Stimulated activated CD4-positive, alpha-beta T cell treated with anti-CD3 and anti-CD28 coated beads, TNF-alpha, amount 100 ng/mL, for 4 hours (primary cell): ENCODE measurements around the gene SALL1.

ENCODE experiments used
- DNase-seq, 3 experiments: peaks; one replicate each; pipeline ENCODE4 v3.0.0-alpha.2; 2020; ENCODE audit warnings: low read depth in 3 of 3

SALL1 gene

DNA sequence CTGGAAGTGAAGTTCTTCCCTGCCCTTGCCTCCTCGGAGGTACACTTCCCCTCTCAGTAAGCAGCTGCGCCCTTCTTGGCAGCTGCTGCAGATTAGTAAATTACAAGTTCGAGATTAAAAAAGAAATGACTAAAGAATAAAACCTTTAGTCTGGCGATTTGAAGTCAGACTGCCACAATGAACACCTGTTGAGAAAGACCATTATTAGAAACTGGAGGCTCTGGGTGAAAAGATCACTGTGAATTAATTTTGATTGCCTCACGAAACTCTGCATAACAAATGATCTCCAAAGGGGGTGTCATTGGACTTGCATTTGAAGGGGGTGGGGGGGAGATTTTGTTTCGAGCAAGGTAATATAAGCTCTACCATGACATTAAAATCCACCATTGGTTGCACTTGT lies 39.3 kb downstream of the SALL1 start:
- DNase-seq, result no peak

DNA sequence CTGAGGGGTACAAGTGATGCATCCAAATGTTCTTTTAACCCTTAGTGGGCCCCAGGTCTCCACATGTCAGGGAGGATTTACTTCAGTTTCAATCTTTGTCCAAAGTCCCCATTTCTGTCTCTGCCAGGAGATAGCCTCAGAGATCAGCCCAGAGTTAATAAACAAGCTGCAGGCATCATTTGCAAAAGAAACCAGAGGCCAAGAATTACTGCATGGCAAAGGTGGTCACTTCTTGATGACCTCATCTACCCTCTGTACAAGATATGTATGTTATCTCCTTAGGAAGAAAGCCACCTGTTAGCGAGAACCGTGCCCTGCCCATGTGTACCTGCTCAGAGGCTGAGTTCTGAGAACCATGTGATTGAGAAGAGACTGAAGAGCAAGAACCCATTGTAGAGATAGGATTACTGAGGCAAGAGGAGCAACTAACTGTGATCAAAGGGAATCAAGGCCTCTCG lies 40.3 kb downstream of the SALL1 start:
- DNase-seq, result no peak

DNA sequence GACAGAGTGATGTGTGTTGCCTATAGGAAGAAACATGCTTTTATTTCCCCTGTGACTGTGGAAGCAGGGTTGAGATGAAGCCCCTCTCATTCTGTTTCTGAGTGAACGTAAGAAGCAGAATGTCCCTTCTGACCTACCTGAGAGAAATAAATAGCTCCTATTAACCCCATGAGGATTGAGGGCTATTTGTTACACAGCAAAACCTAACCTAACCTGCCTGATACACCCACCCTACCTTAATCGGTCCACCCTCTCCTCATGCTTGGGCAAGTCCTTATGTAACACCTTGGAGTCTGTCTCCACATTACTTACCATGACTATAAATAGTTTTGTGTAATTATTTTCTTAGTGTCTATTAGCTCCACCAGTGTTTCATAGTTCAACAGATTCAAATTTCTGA lies 41.9 kb downstream of the SALL1 start:
- DNase-seq, result no peak

DNA sequence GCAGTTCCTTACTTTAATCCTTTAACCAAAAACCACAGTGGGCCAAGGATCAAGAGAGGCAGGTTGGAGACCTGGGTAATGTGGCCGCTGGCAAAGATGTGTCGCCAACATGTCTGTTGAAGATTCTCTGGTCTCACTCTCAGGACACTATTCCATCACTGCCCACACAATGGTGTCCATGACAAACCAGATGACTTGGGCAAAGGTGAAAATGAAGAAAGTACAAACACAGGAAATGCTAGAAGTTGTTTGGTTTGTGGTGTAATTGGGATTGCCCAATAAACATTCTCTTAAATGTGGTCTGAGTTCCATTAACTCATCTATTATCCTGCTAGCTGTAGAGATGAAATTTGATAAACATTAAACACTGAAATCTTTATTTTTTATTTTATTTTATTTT lies 43.3 kb downstream of the SALL1 start:
- no peak for DNase-seq

DNA sequence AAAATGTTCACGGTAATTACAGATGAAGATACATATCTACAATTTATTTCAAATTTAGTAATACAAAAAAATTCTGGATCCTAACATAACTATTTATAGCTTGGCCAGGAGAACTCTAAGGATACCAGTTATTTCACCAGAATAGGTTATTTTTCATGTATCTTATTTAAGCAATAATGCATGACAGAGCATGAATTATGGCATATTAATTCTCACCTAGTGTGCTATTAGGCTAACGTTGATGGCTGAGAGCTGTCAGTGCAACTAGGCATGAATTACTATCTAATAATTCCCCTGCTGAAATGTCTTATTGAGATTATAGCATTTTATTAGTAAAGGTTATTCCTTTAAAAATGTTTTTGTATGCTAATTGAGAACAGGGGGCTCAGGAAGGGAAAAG lies 44.5 kb downstream of the SALL1 start:
- DNase-seq, result no peak

DNA sequence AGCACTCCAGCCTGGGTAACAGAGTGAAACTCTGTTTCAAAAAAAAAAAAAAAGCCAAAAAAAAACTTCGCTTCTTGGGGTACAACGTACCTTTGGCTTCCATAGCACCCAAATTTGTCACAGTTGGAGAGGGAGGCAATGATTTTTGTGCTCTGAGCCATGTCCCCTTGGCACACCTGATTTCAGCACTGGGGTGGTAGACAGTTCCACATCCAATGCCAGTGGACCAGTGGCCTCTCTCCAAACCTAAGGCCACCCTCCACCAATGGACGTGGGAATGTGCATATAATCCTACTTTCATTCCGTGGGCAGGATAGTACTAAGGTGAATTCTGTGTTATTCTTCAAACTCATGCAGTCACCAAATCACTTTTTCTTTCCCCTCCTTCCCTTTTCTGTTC lies 47.5 kb downstream of the SALL1 start:
- no peak for DNase-seq

DNA sequence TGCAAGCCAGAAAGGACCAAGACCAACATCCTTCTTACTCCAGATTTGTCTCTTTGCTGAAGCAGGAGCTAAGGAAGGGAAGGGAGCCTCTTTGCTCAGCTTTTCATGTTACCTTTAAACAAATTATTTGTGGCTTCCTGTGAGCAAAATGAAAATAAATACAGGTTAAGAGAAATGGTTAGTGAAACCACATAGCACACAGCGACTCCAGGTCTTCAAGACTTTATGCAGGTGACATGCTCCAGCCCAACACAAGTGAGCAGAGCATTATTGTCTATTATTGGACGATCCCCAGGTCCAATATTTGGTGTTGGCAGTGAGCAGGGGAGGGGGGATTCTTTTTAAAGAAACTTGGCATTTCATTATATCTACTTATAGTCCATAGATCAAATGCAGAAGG lies 53.3 kb downstream of the SALL1 start:
- no peak for DNase-seq

DNA sequence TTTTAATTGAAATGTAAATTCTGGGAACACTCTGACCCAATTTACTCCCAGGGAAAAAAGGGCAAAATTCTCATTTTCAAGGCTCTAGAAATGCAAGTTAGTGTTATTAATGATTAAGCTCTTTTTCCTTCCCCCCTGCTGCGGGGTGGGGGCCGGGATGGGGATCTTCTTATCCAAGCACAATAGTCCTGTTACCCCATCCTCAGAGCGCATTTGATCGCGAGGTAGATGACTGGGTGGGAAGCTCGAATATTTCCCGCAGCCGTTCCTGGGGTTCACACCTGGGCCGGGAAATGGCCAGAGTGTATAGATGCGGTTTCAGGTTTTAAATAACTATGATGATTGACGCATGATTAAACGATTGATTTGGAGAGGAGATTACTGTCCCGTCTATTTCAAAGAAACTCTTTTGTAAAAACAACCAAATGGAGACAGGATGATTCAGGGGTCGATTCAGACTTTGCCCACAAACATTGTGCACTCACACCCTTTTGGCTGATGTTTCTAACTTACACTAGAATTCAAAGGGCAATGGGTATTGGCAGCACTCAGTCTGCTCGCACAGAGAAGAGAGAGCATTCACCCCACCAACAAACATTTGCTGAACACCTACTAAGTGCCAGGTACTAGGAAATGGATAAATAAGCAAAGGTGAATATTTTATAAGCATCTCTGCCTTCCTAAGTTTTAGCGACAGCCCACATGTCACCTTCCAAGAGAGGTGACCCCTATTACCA lies 55.0 kb downstream of the SALL1 start:
- DNase-seq, result no peak

DNA sequence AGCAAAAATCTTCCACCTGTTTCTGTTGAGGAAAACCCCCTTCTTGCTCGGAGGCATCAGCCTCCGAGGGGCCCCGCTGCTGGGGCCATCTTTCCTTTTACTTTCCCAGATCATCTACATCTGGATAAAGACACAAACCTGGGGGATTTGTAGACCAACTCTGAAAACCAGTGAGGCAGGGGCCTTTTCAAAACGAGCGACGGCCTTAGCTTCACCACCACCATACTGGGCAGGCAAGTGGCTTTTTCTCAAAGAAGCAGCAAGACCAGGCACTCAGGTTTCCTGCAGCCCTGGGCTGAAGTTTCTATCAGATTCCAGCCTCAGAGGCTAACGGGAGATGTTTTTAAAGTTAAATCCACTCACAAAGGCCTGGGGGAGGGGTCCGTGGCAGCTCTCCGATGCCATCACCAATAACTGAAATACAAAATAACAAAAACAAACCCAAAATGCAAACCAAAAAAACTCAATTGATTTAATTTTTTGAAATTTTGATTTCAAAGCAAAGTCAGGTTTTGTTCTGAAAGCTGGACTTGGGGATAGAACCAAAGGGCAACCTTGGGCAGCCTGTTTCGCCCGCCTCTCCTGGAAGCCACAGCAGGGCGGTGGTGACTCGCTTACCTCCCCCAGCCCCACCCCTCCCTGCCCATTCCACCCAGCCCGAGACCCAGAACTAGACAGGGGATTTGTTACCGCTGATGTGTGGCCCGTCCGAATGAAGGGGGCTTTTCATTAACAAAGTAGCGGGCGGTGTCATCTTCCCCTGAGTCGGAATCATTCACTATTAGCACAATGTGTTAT lies 55.8 kb downstream of the SALL1 start:
- DNase-seq, result no peak

DNA sequence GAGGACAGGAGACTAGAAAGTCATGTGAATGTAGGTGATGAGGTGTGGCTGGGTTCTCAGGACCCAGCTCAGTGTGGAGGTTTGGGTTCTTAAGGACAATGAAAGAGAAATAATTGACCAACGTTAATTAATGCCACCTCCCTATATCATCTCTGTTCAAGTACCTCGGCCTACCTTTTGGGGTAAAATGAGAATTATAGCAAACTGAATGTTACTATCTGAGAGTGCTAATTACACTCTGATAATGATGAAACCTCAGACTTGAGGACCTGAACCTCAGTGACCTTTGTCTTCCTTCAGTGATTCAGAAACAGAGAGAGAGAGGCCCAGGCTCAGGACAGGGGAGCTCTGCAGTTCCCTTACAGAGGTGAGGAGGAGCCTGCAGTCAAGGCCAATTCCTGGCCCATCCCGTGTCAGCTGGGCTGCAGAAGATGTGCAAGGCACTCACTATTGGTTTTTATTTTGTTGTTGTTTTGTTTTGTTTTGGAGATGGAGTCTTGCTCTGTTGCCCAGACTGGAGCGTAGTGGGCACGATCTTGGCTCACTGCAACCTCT lies 57.3 kb downstream of the SALL1 start:
- DNase-seq, result no peak
